ENCODE measurements around the gene MYO3B.
"Not testable (repeated sequence)": the region's sequence is repeated elsewhere in the genome, so short reads cannot be mapped to it uniquely, and the experiment has no call there.

MYO3B gene

GRCh38 chr2:170462433-170463205, 284.7 kb downstream of the MYO3B start:
- no peak for DNase-seq (ENCODE audit: low read depth, low spot score)
- no peak overlapping the region for H3K4me3 ChIP-seq
- no peak overlapping the region for H3K27ac ChIP-seq
- no peaks in the 10 kb centered on the region for H3K36me3 ChIP-seq (ENCODE audit: insufficient read depth, low read length)
- TF ChIP-seq POLR2AphosphoS5 (IDR thresholded peaks at IDR 0.05; ENCODE audit: borderline replicate concordance, low read depth, low read length): no peak
- no peak for TF ChIP-seq EZH2 (IDR thresholded peaks at IDR 0.05)
- no peak for TF ChIP-seq FOXP2 (optimal IDR thresholded peaks at IDR 0.05; ENCODE audit: control extremely low read depth, extremely low read length, insufficient read depth)
- no peaks in the 10 kb centered on the region for H3K9me3 ChIP-seq (ENCODE audit: low read depth, low read length)
- no peak overlapping the region for H3K9ac ChIP-seq (ENCODE audit: insufficient read length)

GRCh38 chr2:170463206-170463537, 285.2 kb downstream of the MYO3B start:
- no peak for DNase-seq (ENCODE audit: low read depth, low spot score)
- Histone ChIP-seq H3K9me3 (ENCODE audit: low read depth, low read length) (no peaks in the 10 kb centered on the region), H3K36me3 (ENCODE audit: insufficient read depth, low read length) (no peaks in the 10 kb centered on the region), H3K9ac (ENCODE audit: insufficient read length) (no peak overlapping the region), H3K27ac (no peak overlapping the region), H3K4me3 (no peak overlapping the region)
- TF ChIP-seq FOXP2 (optimal IDR thresholded peaks at IDR 0.05; ENCODE audit: control extremely low read depth, extremely low read length, insufficient read depth) (no peak), POLR2AphosphoS5 (IDR thresholded peaks at IDR 0.05; ENCODE audit: borderline replicate concordance, low read depth, low read length) (no peak), EZH2 (IDR thresholded peaks at IDR 0.05) (no peak)

GRCh38 chr2:170464268-170464667, 286.3 kb downstream of the MYO3B start:
- TF ChIP-seq POLR2AphosphoS5 (IDR thresholded peaks at IDR 0.05; ENCODE audit: borderline replicate concordance, low read depth, low read length) (no peak), FOXP2 (optimal IDR thresholded peaks at IDR 0.05; ENCODE audit: control extremely low read depth, extremely low read length, insufficient read depth) (no peak), EZH2 (IDR thresholded peaks at IDR 0.05) (no peak)
- H3K9me3 ChIP-seq (ENCODE audit: low read depth, low read length): no peaks in the 10 kb centered on the region
- H3K9ac ChIP-seq (ENCODE audit: insufficient read length): no peak overlapping the region
- H3K27ac ChIP-seq: no peak overlapping the region
- no peak for DNase-seq (ENCODE audit: low read depth, low spot score)
- no peaks in the 10 kb centered on the region for H3K36me3 ChIP-seq (ENCODE audit: insufficient read depth, low read length)
- H3K4me3 ChIP-seq: no peak overlapping the region

GRCh38 chr2:170465241-170465640, 287.3 kb downstream of the MYO3B start:
- H3K27ac ChIP-seq: no peak overlapping the region
- no peak overlapping the region for H3K9ac ChIP-seq (ENCODE audit: insufficient read length)
- H3K4me3 ChIP-seq: no peak overlapping the region
- no peak for DNase-seq (ENCODE audit: low read depth, low spot score)
- no peaks in the 10 kb centered on the region for H3K9me3 ChIP-seq (ENCODE audit: low read depth, low read length)
- H3K36me3 ChIP-seq (ENCODE audit: insufficient read depth, low read length): no peaks in the 10 kb centered on the region
- TF ChIP-seq EZH2 (IDR thresholded peaks at IDR 0.05): no peak
- TF ChIP-seq FOXP2 (optimal IDR thresholded peaks at IDR 0.05; ENCODE audit: control extremely low read depth, extremely low read length, insufficient read depth): no peak
- no peak for TF ChIP-seq POLR2AphosphoS5 (IDR thresholded peaks at IDR 0.05; ENCODE audit: borderline replicate concordance, low read depth, low read length)

GRCh38 chr2:170466632-170467031, 288.7 kb downstream of the MYO3B start:
- Histone ChIP-seq H3K9me3 (ENCODE audit: low read depth, low read length) (no peaks in the 10 kb centered on the region), H3K4me3 (no peak overlapping the region), H3K36me3 (ENCODE audit: insufficient read depth, low read length) (no peaks in the 10 kb centered on the region), H3K27ac (no peak overlapping the region), H3K9ac (ENCODE audit: insufficient read length) (no peak overlapping the region)
- no peak for TF ChIP-seq EZH2 (IDR thresholded peaks at IDR 0.05)
- TF ChIP-seq POLR2AphosphoS5 (IDR thresholded peaks at IDR 0.05; ENCODE audit: borderline replicate concordance, low read depth, low read length): no peak
- DNase-seq (ENCODE audit: low read depth, low spot score): no peak

GRCh38 chr2:170467568-170468422, 289.8 kb downstream of the MYO3B start:
- Histone ChIP-seq H3K9me3 (ENCODE audit: low read depth, low read length) (no peaks in the 10 kb centered on the region), H3K36me3 (ENCODE audit: insufficient read depth, low read length) (no peaks in the 10 kb centered on the region), H3K27ac (no peak overlapping the region), H3K9ac (ENCODE audit: insufficient read length) (no peak overlapping the region), H3K4me3 (no peak overlapping the region)
- no peak for TF ChIP-seq FOXP2 (optimal IDR thresholded peaks at IDR 0.05; ENCODE audit: control extremely low read depth, extremely low read length, insufficient read depth)
- no peak for TF ChIP-seq POLR2AphosphoS5 (IDR thresholded peaks at IDR 0.05; ENCODE audit: borderline replicate concordance, low read depth, low read length)
- DNase-seq (ENCODE audit: low read depth, low spot score): no peak

GRCh38 chr2:170468557-170468956, 290.6 kb downstream of the MYO3B start:
- no peaks in the 10 kb centered on the region for H3K9me3 ChIP-seq (ENCODE audit: low read depth, low read length)
- H3K9ac ChIP-seq (ENCODE audit: insufficient read length): no peak overlapping the region
- no peak for TF ChIP-seq POLR2AphosphoS5 (IDR thresholded peaks at IDR 0.05; ENCODE audit: borderline replicate concordance, low read depth, low read length)
- no peak for TF ChIP-seq EZH2 (IDR thresholded peaks at IDR 0.05)
- TF ChIP-seq FOXP2 (optimal IDR thresholded peaks at IDR 0.05; ENCODE audit: control extremely low read depth, extremely low read length, insufficient read depth): no peak
- H3K36me3 ChIP-seq (ENCODE audit: insufficient read depth, low read length): no peaks in the 10 kb centered on the region
- H3K27ac ChIP-seq: no peak overlapping the region
- H3K4me3 ChIP-seq: no peak overlapping the region
- DNase-seq (ENCODE audit: low read depth, low spot score): no peak

- H3K27ac ChIP-seq; H3K36me3 ChIP-seq (ENCODE audit: insufficient read depth, low read length); H3K9me3 ChIP-seq (ENCODE audit: low read depth, low read length); DNase-seq (ENCODE audit: low read depth, low spot score); H3K9ac ChIP-seq (ENCODE audit: insufficient read length); H3K4me3 ChIP-seq: not testable (repeated sequence)
Observed at GRCh38 chr2:170472498-170472897, 294.6 kb downstream of the MYO3B start.
